ENCODE measurements around the gene A2M. TPM values are rescaled to one million over a fixed set of nuclear protein-coding genes. Genes with fewer than 3 reads are reported as not detected.

The A2M gene
- total RNA-seq, 1 experiment from 2014 or later = not detected

- Histone ChIP-seq H3F3A (ENCODE audit: insufficient read depth, low read depth) (no peaks in the 10 kb centered on the region), H3K79me2 (ENCODE audit: low read depth) (no peaks in the 10 kb centered on the region), H2AFZ (no peak overlapping the region), H3K36me3 (ENCODE audit: low read depth) (no peaks in the 10 kb centered on the region), H4K20me1 (ENCODE audit: insufficient read depth) (no peaks in the 10 kb centered on the region), H3K9me2 (ENCODE audit: insufficient read depth) (no peaks in the 10 kb centered on the region), H3K4me1 (replicated peaks; ENCODE audit: insufficient read depth) (no peaks in the 10 kb centered on the region), H3K4me3 (no peak overlapping the region), H3K9me3 (ENCODE audit: insufficient read depth, low read depth) (no peaks in the 10 kb centered on the region), H3K27ac (no peak overlapping the region), H3K27me3 (ENCODE audit: insufficient read depth, low read depth) (no peaks in the 10 kb centered on the region), H3K4me2 (no peak overlapping the region)
- TF ChIP-seq EZH2 (IDR thresholded peaks at IDR 0.05; ENCODE audit: low read depth) (no peak), CTCF (conservative IDR thresholded peaks at IDR 0.05) (no peak)
- intact Hi-C loops (cut with micrococcal nuclease; ENCODE audit: unreplicated experiment) = no loop called here
- ChIA-PET CTCF (interaction anchor here (0.6 kb wide), 1 partner anchor 157 kb away, joined by 4 read pairs; no protein-coding TSS in a partner anchor), POLR2A (ENCODE audit: unreplicated experiment) (no interaction called here)
- BruUV-seq (replicated peaks) = no TSS peak
- no peak for DNase-seq
Measured at GRCh38 chr12:9036227-9036626, 79.5 kb downstream of the A2M start.

- H2AFZ ChIP-seq = no peak overlapping the region
- no peaks in the 10 kb centered on the region for H3K36me3 ChIP-seq (ENCODE audit: low read depth)
- H3K27ac ChIP-seq = no peak overlapping the region
- ChIA-PET POLR2A (ENCODE audit: unreplicated experiment) (interaction anchor here (0.7 kb wide), 1 partner anchor 42 kb away, joined by 6 read pairs; no protein-coding TSS in a partner anchor), CTCF (no interaction called here)
- no peaks in the 10 kb centered on the region for H3K9me2 ChIP-seq (ENCODE audit: insufficient read depth)
- no peak overlapping the region for H3K4me3 ChIP-seq
- no peak for TF ChIP-seq EZH2 (IDR thresholded peaks at IDR 0.05; ENCODE audit: low read depth)
- no peak for TF ChIP-seq CTCF (conservative IDR thresholded peaks at IDR 0.05)
- H3K9me3 ChIP-seq (ENCODE audit: insufficient read depth, low read depth) = no peaks in the 10 kb centered on the region
- H3F3A ChIP-seq (ENCODE audit: insufficient read depth, low read depth) = no peaks in the 10 kb centered on the region
- no peak overlapping the region for H3K4me2 ChIP-seq
- no TSS peak for BruUV-seq (replicated peaks)
- no peak for DNase-seq
- intact Hi-C loops (cut with micrococcal nuclease; ENCODE audit: unreplicated experiment) = no loop called here
- no peaks in the 10 kb centered on the region for H3K79me2 ChIP-seq (ENCODE audit: low read depth)
- H4K20me1 ChIP-seq (ENCODE audit: insufficient read depth) = no peaks in the 10 kb centered on the region
- no peaks in the 10 kb centered on the region for H3K27me3 ChIP-seq (ENCODE audit: insufficient read depth, low read depth)
- H3K4me1 ChIP-seq (replicated peaks; ENCODE audit: insufficient read depth) = no peaks in the 10 kb centered on the region
Measured at GRCh38 chr12:9034095-9034494, 81.6 kb downstream of the A2M start.

GRCh38 chr12:9033265-9033887, 82.3 kb downstream of the A2M start:
- Histone ChIP-seq H3K27ac (no peak overlapping the region), H3K27me3 (ENCODE audit: insufficient read depth, low read depth) (no peaks in the 10 kb centered on the region), H3K79me2 (ENCODE audit: low read depth) (no peaks in the 10 kb centered on the region), H3F3A (ENCODE audit: insufficient read depth, low read depth) (no peaks in the 10 kb centered on the region), H3K4me1 (replicated peaks; ENCODE audit: insufficient read depth) (no peaks in the 10 kb centered on the region), H3K4me3 (no peak overlapping the region), H4K20me1 (ENCODE audit: insufficient read depth) (no peaks in the 10 kb centered on the region), H3K9me3 (ENCODE audit: insufficient read depth, low read depth) (no peaks in the 10 kb centered on the region), H3K4me2 (no peak overlapping the region), H3K36me3 (ENCODE audit: low read depth) (no peaks in the 10 kb centered on the region), H2AFZ (no peak overlapping the region), H3K9me2 (ENCODE audit: insufficient read depth) (no peaks in the 10 kb centered on the region)
- intact Hi-C loops (cut with micrococcal nuclease; ENCODE audit: unreplicated experiment) = no loop called here
- POLR2A ChIA-PET (ENCODE audit: unreplicated experiment) = interaction anchor here (0.7 kb wide), 1 partner anchor 42 kb away, joined by 6 read pairs; no protein-coding TSS in a partner anchor
- BruUV-seq (replicated peaks) = no TSS peak
- no peak for DNase-seq
- TF ChIP-seq EZH2 (IDR thresholded peaks at IDR 0.05; ENCODE audit: low read depth) = no peak
- TF ChIP-seq CTCF (conservative IDR thresholded peaks at IDR 0.05) = no peak
- CTCF ChIA-PET = no interaction called here

Measured in PC-9 (cell line).